H1 (cell line): Measurements from ENCODE around the gene CYTH1. TPM values are rescaled to one million over a fixed set of nuclear protein-coding genes. Genes with fewer than 3 reads are reported as not detected.

Experiments
- CTCF ChIA-PET: fragments of 300-600 bp; sonication (Branson Sonifier 250); formaldehyde crosslinking; loops from one replicate; lab custom pipeline; 2021; ENCODE audit not compliant: partially characterized antibody; lab: Charles Lee
- POLR2A ChIA-PET: fragments of 300-600 bp; sonication (Branson Sonifier 250); formaldehyde crosslinking; loops from one replicate; lab custom pipeline; 2021; ENCODE audit warnings: inconsistent platforms; ENCODE audit not compliant: partially characterized antibody; lab: Charles Lee
- DNase-seq, 2 experiments: peaks; one replicate each; pipeline versions ENCODE4 v3.0.0 to v3.0.0-alpha.2; 2010 to 2022; ENCODE audit warnings: low spot score in 2 of 2, low read depth in 1 of 2, mixed read lengths in 1 of 2
- FAIRE-seq: peaks from 2 replicates; lab custom pipeline; 2011; peaks lifted over from hg19 to GRCh38; lab: Jason Lieb, UNC
- H2AFZ ChIP-seq: 2 replicates; pipeline ENCODE4 v1.8.1; 2012; ENCODE audit warnings: low read length, inconsistent platforms
- H2AK5ac ChIP-seq: 2 replicates; pipeline ENCODE4 v1.6.1; 2013; ENCODE audit warnings: low read depth, low read length
- H2BK120ac ChIP-seq: replicated peaks from 2 replicates; pipeline ENCODE3; 2013; ENCODE audit warnings: low read depth, low read length, inconsistent platforms
- H2BK12ac ChIP-seq: 2 replicates; pipeline ENCODE4 v1.6.1; 2013; ENCODE audit warnings: low read depth, low read length
- H2BK15ac ChIP-seq: 2 replicates; pipeline ENCODE4 v1.6.1; 2013; ENCODE audit warnings: low read length
- H2BK20ac ChIP-seq: 2 replicates; pipeline ENCODE4 v1.6.1; 2013; ENCODE audit warnings: low read length
- H2BK5ac ChIP-seq: 2 replicates; pipeline ENCODE4 v1.6.1; 2013; ENCODE audit warnings: low read depth, low read length
- H3K14ac ChIP-seq: 2 replicates; pipeline ENCODE4 v1.6.1; 2013; ENCODE audit warnings: inconsistent platforms; ENCODE audit not compliant: insufficient read length
- H3K18ac ChIP-seq: 2 replicates; pipeline ENCODE4 v1.6.1; 2013; ENCODE audit warnings: low read length; ENCODE audit errors: extremely low read depth
- H3K23ac ChIP-seq: 2 replicates; pipeline ENCODE4 v1.6.1; 2013; ENCODE audit warnings: inconsistent platforms; ENCODE audit not compliant: insufficient read length
- H3K23me2 ChIP-seq: 2 replicates; pipeline ENCODE4 v1.6.1; 2013; ENCODE audit warnings: low read depth, low read length
- H3K27ac ChIP-seq: 2 replicates; pipeline ENCODE4 v1.6.1; 2011; ENCODE audit warnings: low read depth, low read length, inconsistent platforms
- H3K27me3 ChIP-seq, 4 experiments: replicated peaks in 1 of 4; 1 replicate in 1 of 4; 2 replicates in 3 of 4; pipeline versions ENCODE4 v1.6.1 to v1.8.1; 2011 to 2013; ENCODE audit warnings: low read length in 3 of 4, mild to moderate bottlenecking in 3 of 4, inconsistent platforms in 2 of 4, mixed read lengths in 2 of 4, moderate library complexity in 1 of 4; ENCODE audit not compliant: control insufficient read depth in 3 of 4, insufficient read depth in 3 of 4; ENCODE audit errors: extremely low read depth in 1 of 4
- H3K36me3 ChIP-seq, 4 experiments: 2 replicates each; pipeline versions ENCODE4 v1.6.1 to v1.8.1; 2011 to 2013; ENCODE audit warnings: mild to moderate bottlenecking in 4 of 4, low read length in 3 of 4, moderate library complexity in 2 of 4, control low read depth in 1 of 4, inconsistent platforms in 1 of 4; ENCODE audit not compliant: insufficient read depth in 4 of 4, control insufficient read depth in 2 of 4
- H3K4ac ChIP-seq: replicated peaks from 2 replicates; pipeline ENCODE3; 2013; ENCODE audit warnings: low read length, low read depth, mixed read lengths, inconsistent platforms; ENCODE audit not compliant: insufficient read length
- H3K4me1 ChIP-seq, 4 experiments: replicated peaks in 1 of 4; 1 replicate in 1 of 4; 2 replicates in 3 of 4; pipeline versions ENCODE4 v1.6.1 to v1.8.1; 2011 to 2013; ENCODE audit warnings: low read length in 3 of 4, inconsistent platforms in 2 of 4, mixed read lengths in 1 of 4; ENCODE audit not compliant: insufficient read depth in 4 of 4, control insufficient read depth in 3 of 4
- H3K4me2 ChIP-seq, 2 experiments: 2 replicates each; pipeline versions ENCODE4 v1.6.1 to v1.8.1; 2011 to 2013; ENCODE audit warnings: low read depth in 2 of 2, low read length in 2 of 2, control low read depth in 1 of 2, inconsistent platforms in 1 of 2, mild to moderate bottlenecking in 1 of 2; ENCODE audit not compliant: insufficient read depth in 1 of 2
- H3K4me3 ChIP-seq, 4 experiments: fragments of 200-600, 300-600 bp in 1 of 4; sonication (generic), shearing (Covaris generic), sonication (Bioruptor Twin) in 1 of 4; 2 replicates each; pipeline versions ENCODE4 v1.5.1 to v1.8.1; 2011 to 2016; ENCODE audit warnings: low read length in 4 of 4, low read depth in 3 of 4, control low read depth in 2 of 4, inconsistent platforms in 2 of 4, mild to moderate bottlenecking in 2 of 4, mixed read lengths in 1 of 4, moderate library complexity in 1 of 4; ENCODE audit not compliant: insufficient read depth in 2 of 4; ENCODE audit errors: extremely low read depth in 1 of 4
- H3K56ac ChIP-seq: replicated peaks from 2 replicates; pipeline ENCODE3; 2013; ENCODE audit warnings: low read depth, mild to moderate bottlenecking, mixed read lengths, low read length, inconsistent platforms; ENCODE audit not compliant: insufficient read length
- H3K79me1 ChIP-seq: 2 replicates; pipeline ENCODE4 v1.6.1; 2013; ENCODE audit warnings: low read depth, low read length, control low read depth
- H3K79me2 ChIP-seq, 2 experiments: 2 replicates each; pipeline versions ENCODE4 v1.6.1 to v1.8.1; 2012 to 2013; ENCODE audit warnings: low read length in 2 of 2, mild to moderate bottlenecking in 2 of 2, inconsistent platforms in 1 of 2; ENCODE audit not compliant: insufficient read depth in 2 of 2, control insufficient read depth in 1 of 2
- H3K9ac ChIP-seq, 4 experiments: replicated peaks in 1 of 4; 1 replicate in 1 of 4; 2 replicates in 3 of 4; pipeline versions ENCODE4 v1.6.1 to v1.8.1; 2011 to 2013; ENCODE audit warnings: low read depth in 3 of 4, low read length in 3 of 4, control low read depth in 2 of 4, mild to moderate bottlenecking in 2 of 4, moderate library complexity in 2 of 4, inconsistent platforms in 1 of 4; ENCODE audit errors: extremely low read depth in 1 of 4
- H3K9me3 ChIP-seq, 2 experiments: 2 replicates each; pipeline versions ENCODE4 v1.6.1 to v1.8.1; 2012 to 2013; ENCODE audit warnings: mild to moderate bottlenecking in 2 of 2, moderate library complexity in 2 of 2, control low read depth in 1 of 2, inconsistent platforms in 1 of 2, low read depth in 1 of 2, low read length in 1 of 2, mixed read lengths in 1 of 2; ENCODE audit not compliant: insufficient read depth in 2 of 2
- H4K20me1 ChIP-seq, 2 experiments: replicated peaks in 1 of 2; 2 replicates each; pipeline versions ENCODE3 to v1.8.1; 2011 to 2013; ENCODE audit warnings: inconsistent platforms in 2 of 2, low read length in 2 of 2, mild to moderate bottlenecking in 1 of 2; ENCODE audit not compliant: insufficient read depth in 2 of 2, control insufficient read depth in 1 of 2
- H4K5ac ChIP-seq: 2 replicates; pipeline ENCODE4 v1.6.1; 2013; ENCODE audit warnings: low read length, low read depth, mixed read lengths, inconsistent platforms; ENCODE audit not compliant: insufficient read length
- H4K8ac ChIP-seq: 2 replicates; pipeline ENCODE4 v1.8.0; 2013; ENCODE audit warnings: mild to moderate bottlenecking, moderate library complexity, low read length, inconsistent platforms; ENCODE audit not compliant: insufficient read depth; ENCODE audit errors: extremely low read depth
- H4K91ac ChIP-seq: replicated peaks from 2 replicates; pipeline ENCODE3; 2013; ENCODE audit warnings: low read length, mixed read lengths, inconsistent platforms; ENCODE audit not compliant: insufficient read length
- CBX5 ChIP-seq: fragments of 300-800, 300-1000 bp; sonication (generic); IDR thresholded peaks from 2 replicates; pipeline ENCODE4 v1.7.1; 2016; ENCODE audit warnings: antibody characterized with exemption, low read length, low read depth
- CEBPB ChIP-seq: IDR thresholded peaks from 2 replicates; pipeline ENCODE4 v1.6.1; 2012; ENCODE audit warnings: low read depth, low read length
- KDM5A ChIP-seq: fragments of 200-600 bp; IDR thresholded peaks from 2 replicates; pipeline ENCODE4 v1.7.1; 2012; ENCODE audit warnings: mild to moderate bottlenecking, low read length, inconsistent platforms, mixed read lengths
- RNF2 ChIP-seq: fragments of 200-900, 300-1000 bp; sonication (generic); IDR thresholded peaks from 2 replicates; pipeline ENCODE4 v1.7.1; 2016; ENCODE audit warnings: borderline replicate concordance, low read depth, mild to moderate bottlenecking, antibody characterized with exemption, low read length; ENCODE audit not compliant: poor library complexity, severe bottlenecking; ENCODE audit errors: missing control alignments
- SAP30 ChIP-seq: fragments of 300-600 bp; sonication (generic); IDR thresholded peaks from 2 replicates; pipeline ENCODE4 v1.7.1; 2012; ENCODE audit warnings: low read length, moderate library complexity, mild to moderate bottlenecking, inconsistent platforms; ENCODE audit not compliant: insufficient read depth, insufficient replicate concordance
- SIRT6 ChIP-seq: IDR thresholded peaks from one replicate; pipeline ENCODE4 v1.7.1; 2012; ENCODE audit warnings: low read length, inconsistent platforms
- TAF1 ChIP-seq: IDR thresholded peaks from 2 replicates; pipeline ENCODE4 v1.6.1; 2011; ENCODE audit warnings: mild to moderate bottlenecking, low read depth, low read length
- TCF12 ChIP-seq: IDR thresholded peaks from 2 replicates; pipeline ENCODE4 v1.6.1; 2011; ENCODE audit warnings: low read depth, mild to moderate bottlenecking, low read length
- TEAD4 ChIP-seq: IDR thresholded peaks from 2 replicates; pipeline ENCODE4 v1.6.1; 2012; ENCODE audit warnings: low read depth, low read length, inconsistent platforms, mixed read lengths
- WGBS, 2 experiments: shearing (Covaris generic) in 1 of 2; methylation state at CpG; one replicate each; pipeline versions ENCODE4 v1.1.6 to v1.1.7; 2013 to 2015; ENCODE audit warnings: low lambda C conversion rate in 2 of 2, mixed read lengths in 2 of 2, inconsistent platforms in 1 of 2, low coverage in 1 of 2, missing lambda C conversion rate in 1 of 2; ENCODE audit not compliant: insufficient replicate concordance in 2 of 2, insufficient coverage in 1 of 2, insufficient read length in 1 of 2; ENCODE audit errors: extremely low coverage in 1 of 2, missing lambda C conversion rate in 1 of 2; 5-methylcytosine and 5-hydroxymethylcytosine counted together
- polyA plus RNA-seq, 7 experiments: library from polyadenylated mRNA; depleted of rRNA in 3 of 7; stranded (reverse) in 5 of 7; unstranded in 2 of 7; fragments of >200 nt in 5 of 7; fragments of 200-250 nt in 2 of 7; gene quantifications; 1 replicate in 5 of 7; 2 replicates in 1 of 7; 4 replicates in 1 of 7; pipeline versions ENCODE4 v1.2.1 to v1.2.3, GENCODE V29; 2011 to 2013; ENCODE audit warnings: missing spikeins in 2 of 7, mixed read lengths in 2 of 7
- total RNA-seq: library from RNA; stranded (reverse); fragmentation: NEBNext Ultra II Directional; extraction: Animal tissue kit (Norgen Biotek cat#: 25700); gene quantifications from 2 replicates; pipeline ENCODE4 v1.2.1, GENCODE V29; 2021
- TF ChIP-seq, protein P1 (sequence below): IDR thresholded peaks from 2 replicates; pipeline ENCODE4 v1.6.1; 2012; ENCODE audit warnings: inconsistent platforms
- TF ChIP-seq, protein P2 (sequence below): IDR thresholded peaks from 2 replicates; pipeline ENCODE4 v1.6.1; 2011; ENCODE audit warnings: low read depth, mild to moderate bottlenecking, low read length; ENCODE audit not compliant: insufficient read depth

CYTH1 gene
- total and polyA plus RNA-seq, 2 of the 8 experiments (the other 6 are each of a cell fraction or from before 2014, with no cell fraction given) = 12.8 to 14.8 TPM

DNA sequence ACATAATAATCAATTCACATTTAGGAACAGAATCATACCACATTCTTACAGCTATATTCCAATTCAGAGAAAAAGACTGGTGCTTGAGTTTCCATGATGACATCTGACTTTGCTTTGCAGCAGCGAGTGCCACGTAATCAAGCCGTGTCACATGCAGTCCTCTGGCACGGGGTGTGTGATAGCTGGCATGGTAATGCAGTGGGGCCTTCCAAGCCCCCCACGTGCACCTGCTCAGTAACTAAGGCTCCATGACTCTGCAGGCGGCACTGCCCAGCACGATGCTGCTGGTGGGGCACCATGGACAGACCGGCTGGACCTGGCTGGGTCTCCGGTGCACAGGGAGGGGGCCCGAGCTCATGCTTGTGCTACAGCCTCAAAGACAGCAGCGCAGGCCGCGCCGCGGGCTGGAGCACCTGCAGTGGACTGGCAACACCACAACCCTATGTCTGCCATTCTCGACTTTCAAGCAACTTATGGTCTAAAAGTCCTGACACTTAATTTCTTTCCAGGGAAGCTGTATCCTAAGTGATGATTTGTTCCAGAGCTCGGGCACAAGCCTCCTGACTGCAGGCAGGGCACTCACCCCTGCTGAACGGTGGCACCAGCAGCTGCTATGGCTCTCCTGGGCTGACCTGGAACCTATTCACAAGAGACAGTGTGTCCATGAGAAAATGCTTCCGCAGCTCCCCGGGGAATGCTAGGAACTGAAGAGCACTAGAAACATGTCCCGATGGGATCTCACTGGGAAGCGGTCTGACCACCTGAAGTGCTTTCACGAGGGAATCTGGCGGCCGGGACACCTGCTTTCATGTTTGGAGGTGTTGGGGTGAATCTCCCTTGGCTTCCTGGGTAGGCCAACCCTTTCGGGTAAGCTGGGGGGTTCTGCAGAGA is 105.4 kb downstream of the CYTH1 start:
- H4K8ac ChIP-seq = no peak overlapping the region
- H3K23ac ChIP-seq = no peak overlapping the region
- no peak overlapping the region for H3K4ac ChIP-seq
- no peak overlapping the region for H3K4me3 ChIP-seq
- no peak overlapping the region for H4K5ac ChIP-seq
- no peak overlapping the region for H3K14ac ChIP-seq
- no peak overlapping the region for H3K27ac ChIP-seq
- H3K9ac ChIP-seq = no peak overlapping the region
- DNase-seq = no peak
- POLR2A ChIA-PET = no interaction called here
- no peak overlapping the region for H2BK12ac ChIP-seq
- H3K4me2 ChIP-seq = no peak overlapping the region
- 95% methylated on average over 26 of the region's 26 CpGs; no CpG with 5 or more reads in 1 of the 2 experiments for WGBS, 2 experiments
- CTCF ChIA-PET = interaction anchor here (0.5 to 3.5 kb wide), 11 partner anchors 10 to 1032 kb away, joined by 3 to 24 read pairs (median 6); no protein-coding TSS in a partner anchor
- no peak overlapping the region for H2BK15ac ChIP-seq
- no peak overlapping the region for H2AFZ ChIP-seq
- peaks cover 0 to 3% of the 10 kb centered on the region in 2 experiments for H4K20me1 ChIP-seq
- no peak overlapping the region for H3K18ac ChIP-seq
- H3K23me2 ChIP-seq = no peaks in the 10 kb centered on the region; the same call in 1 of the 2 replicates
- H3K9me3 ChIP-seq = no peaks in the 10 kb centered on the region
- no peaks in the 10 kb centered on the region for H3K79me2 ChIP-seq
- no peaks in the 10 kb centered on the region for H3K79me1 ChIP-seq
- H2BK5ac ChIP-seq = no peak overlapping the region
- H2BK120ac ChIP-seq = no peak overlapping the region
- no peak overlapping the region for H4K91ac ChIP-seq
- H3K56ac ChIP-seq = no peak overlapping the region
- no peaks in the 10 kb centered on the region for H3K27me3 ChIP-seq
- no peak overlapping the region for H2AK5ac ChIP-seq
- no peaks in the 10 kb centered on the region for H3K4me1 ChIP-seq
- peaks cover 0 to 4% (median 0%) of the 10 kb centered on the region in 4 experiments; a peak in 3 of 8 replicates for H3K36me3 ChIP-seq
- H2BK20ac ChIP-seq = no peak overlapping the region
- FAIRE-seq = no peak
- TF ChIP-seq TCF12 (no peak), SAP30 (no peak), RNF2 (no peak), CEBPB (no peak), KDM5A (no peak), TAF1 (no peak), TEAD4 (no peak), SIRT6 (no peak), CBX5 (no peak)
- TF ChIP-seq, protein P1, sequence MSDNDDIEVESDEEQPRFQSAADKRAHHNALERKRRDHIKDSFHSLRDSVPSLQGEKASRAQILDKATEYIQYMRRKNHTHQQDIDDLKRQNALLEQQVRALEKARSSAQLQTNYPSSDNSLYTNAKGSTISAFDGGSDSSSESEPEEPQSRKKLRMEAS = no peak
- TF ChIP-seq, protein P2, sequence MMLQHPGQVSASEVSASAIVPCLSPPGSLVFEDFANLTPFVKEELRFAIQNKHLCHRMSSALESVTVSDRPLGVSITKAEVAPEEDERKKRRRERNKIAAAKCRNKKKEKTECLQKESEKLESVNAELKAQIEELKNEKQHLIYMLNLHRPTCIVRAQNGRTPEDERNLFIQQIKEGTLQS = no peak
